ENCODE results near the gene IL17RD.
"Not testable (repeated sequence)": the region's sequence is repeated elsewhere in the genome, so short reads cannot be mapped to it uniquely, and the experiment has no call there.

Gene IL17RD

GRCh38 chr3:57093489-57093888, 71.7 kb downstream of the IL17RD start:
- DNase-seq, result no peak

DNA sequence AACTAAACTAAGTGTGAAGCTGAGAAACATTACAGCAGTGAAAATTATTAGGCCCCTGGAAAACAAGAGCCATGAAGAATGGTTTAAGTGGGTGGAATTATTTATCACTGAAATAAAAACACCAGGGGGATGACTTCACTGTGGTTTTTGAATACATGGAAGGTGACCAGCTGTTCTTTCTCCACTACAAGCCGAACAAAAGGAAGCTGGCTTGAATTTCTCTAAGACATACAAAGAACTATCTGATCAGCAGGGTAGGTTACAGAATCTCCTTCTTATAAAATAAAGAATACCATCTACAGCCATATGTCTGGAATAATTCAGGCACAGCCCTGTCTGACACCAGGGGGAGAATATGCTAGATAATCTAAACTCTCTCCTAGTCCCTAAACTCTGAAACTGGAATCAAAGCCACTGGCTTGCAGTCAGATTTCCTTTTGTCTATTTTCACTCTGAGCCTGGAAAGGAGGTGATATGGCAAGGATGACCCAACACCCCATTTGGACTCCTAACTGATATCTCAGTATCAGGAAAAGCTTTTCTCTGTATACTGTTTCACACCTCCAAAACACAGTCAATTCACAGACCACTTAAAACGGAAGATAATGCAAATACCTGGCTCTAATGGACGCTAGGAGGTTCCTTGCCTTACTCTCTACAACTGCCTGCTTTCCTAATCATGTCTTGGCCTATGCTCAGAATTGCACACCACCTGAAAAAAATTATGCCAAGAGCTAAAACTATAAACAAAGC, 73.5 kb downstream of the IL17RD start:
- DNase-seq, result no peak

GRCh38 chr3:57089043-57089442, 76.1 kb downstream of the IL17RD start:
- no peak for DNase-seq

DNA sequence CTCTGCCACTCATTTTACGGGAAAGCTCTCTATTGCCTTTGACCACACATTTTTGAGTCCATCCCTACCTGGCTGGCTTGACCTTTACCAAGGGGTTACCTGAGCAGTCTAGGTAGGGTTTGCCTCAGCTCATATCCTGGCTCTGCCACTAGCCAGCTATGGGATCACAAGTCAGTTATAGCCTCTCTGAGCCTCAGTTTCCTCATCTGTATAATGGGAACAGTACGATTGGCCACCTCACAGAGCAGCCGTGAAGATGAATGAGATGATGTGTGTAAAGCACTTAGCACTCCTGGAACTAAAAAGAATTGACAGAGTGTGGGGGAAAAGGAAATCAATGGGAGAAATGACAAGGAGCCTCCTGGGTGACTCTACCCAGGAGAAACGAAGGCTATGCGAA, 76.7 kb downstream of the IL17RD start:
- DNase-seq, result no peak

DNA sequence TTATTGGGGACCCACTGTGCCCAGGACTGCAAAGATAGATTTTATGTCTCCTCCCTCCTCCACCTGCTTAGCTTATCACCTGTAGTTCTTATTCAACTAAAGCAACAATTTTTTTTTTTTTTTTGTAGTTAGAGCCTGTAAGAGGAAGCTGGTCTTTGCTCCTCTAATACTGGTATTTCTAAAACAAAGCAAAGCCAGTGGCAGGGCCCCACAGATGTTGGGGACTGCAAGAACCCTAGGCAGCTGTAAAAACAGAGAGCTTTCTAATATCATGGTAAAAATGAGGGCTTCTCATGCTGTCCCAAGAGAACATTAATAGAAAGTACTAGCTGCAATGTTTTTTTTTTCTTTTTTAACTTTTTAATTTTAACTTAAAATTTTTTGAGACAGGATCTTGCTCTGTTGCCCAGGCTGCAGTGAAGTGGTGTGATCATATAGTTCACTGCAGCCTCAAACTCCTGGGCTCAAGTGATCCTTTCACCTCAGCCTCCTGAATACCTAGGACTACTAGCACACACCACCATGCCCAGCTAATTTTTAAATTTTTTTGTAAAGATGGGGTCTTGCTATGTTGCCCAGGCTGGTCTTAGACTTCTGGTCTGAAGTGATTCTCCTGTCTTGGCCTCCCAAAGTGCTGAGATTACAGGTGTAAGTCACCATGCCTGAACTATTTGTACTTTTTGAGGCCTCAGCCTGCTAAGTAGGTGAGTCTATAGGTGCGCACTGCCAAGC, 77.6 kb downstream of the IL17RD start:
- DNase-seq, result no peak

DNA sequence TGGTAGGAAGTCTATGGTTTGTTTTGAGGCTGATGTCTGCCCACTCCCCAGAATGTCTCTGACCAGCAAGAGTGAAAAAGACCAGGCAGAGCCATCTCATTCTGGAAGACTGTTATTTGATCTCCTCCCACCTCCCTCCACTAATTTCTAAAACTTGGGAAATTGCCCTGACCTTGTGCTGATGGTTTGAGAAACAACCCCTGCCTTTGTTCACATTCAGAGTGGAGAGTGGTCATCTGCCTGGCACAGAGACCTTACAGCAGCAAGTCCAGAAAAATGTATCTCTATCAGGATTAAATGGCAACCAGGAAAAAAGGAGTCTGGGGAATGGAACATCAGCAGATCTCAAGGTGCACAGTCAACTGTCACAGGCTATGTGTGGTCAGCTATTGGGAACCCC, 79.0 kb downstream of the IL17RD start:
- DNase-seq, result no peak

- no peak for DNase-seq
These were observed 79.9 kb downstream of the IL17RD start for GRCh38 chr3:57085211-57085610.

DNA sequence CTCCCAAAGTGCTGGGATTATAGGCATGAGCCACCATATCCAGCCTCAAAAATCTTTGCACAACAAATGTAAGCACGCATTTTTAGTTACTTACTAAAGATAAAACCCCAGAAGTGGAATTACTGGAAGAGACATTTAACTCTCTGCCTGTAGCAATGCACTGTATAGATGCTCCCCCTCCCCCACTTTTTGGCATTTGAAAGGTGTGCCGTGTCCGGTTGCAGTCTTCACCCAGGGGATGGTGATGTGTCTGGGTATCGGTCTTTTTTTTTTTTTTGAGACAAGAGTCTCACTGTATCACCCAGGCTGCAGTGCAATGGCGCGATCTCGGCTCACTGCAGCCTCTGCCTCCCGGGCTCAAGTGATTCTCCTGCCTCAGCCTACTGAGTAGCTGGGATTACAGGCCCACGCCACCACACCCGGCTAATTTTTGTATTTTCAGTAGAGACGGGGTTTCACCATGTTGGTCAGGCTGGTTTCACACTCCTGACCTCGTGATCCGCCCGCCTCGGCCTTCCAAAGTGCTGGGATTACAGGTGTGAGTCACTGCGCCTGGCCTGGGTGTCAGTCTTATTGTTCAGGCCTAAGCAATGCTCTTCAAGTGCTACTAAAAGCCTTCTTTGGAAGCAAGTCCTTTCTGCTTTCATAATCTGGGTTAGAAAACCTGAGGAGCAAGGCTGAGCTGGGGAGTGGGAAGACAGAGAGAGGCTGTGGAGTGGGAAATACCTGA, 81.7 kb downstream of the IL17RD start:
- DNase-seq, result not testable (repeated sequence)

DNA sequence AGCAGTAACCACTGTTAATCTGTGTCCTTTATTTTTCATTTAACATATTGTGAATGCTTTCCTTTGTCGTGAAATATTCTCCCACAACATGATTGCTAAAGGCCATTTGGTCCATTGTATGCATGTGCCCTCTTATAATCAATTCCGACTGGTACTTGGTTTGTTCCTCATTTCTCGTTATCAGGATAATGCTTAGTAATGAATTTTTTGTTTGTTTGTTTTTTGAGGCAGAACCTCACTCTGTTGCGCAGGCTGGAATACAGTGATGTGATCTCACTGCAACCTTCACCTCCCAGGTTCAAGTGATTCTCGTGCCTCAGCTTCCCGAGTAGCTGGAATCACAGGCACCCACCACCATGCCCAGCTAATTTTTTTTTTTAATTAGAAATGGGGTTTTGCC, 82.7 kb downstream of the IL17RD start:
- no peak for DNase-seq

GRCh38 chr3:57081173-57081572, 84.0 kb downstream of the IL17RD start:
- DNase-seq, result no peak

- DNase-seq, result no peak
These were observed 85.0 kb downstream of the IL17RD start for GRCh38 chr3:57080171-57080570.

DNA sequence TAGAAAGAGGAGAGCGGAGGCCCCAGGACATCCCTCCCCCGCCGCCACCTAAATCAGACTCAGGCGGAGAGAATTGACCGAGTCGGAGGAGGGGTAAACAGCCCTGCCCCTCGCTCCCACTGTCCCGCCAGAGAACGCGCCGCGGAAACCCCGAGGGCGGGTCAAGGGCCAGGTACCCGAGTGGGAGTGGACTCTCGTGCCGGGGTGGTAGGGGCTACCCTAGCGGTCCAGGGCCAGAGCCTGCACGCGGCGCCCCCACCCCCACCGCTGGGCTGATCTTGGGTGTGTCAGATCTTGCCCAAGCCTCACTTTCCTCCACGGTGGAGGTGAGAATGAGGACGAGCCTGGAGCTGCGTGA, 85.7 kb downstream of the IL17RD start:
- DNase-seq, result no peak

GRCh38 chr3:57078635-57079473, 86.3 kb downstream of the IL17RD start:
- DNase-seq, result peak in 3 of 4 experiments; percentile 26 to 76 (median 67)

- peak; percentile 63 to 83 (median 77) for DNase-seq
These were observed 86.9 kb downstream of the IL17RD start for GRCh38 chr3:57078344-57078634.

DNA sequence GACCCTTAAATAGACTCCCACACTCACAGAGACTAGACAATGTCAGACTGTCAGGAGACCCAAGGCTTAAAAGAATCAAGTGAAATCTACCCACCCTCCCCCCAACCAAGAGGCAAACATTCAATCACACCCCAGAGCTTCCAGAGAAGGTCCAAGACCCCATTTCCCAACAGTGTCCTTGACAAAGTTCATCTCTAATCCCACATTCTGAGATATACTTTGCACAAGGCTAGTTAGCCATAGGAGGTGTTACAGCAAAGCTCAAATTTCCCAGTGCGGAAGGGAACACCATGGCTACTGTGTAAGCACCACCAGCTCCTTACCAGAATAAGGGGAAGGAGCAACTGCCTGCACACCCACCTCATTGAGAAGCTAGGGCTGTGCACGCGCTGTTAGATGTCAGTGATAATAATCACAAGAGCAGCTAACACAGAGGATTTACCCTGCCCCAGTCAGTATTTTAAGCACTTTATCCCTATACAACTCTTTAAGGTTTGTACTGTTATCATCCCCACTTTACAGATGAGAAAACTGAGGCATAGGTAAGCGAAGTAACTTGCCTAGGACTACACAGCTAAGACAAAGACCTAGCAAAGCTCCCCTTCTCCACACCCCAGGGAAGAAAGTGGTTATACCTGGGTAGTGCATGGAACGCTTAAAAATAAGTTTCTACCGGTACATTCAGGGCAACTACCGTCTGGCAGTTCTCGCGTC, 87.4 kb downstream of the IL17RD start:
- peak in 2 of 4 experiments; percentile 48 to 49 for DNase-seq

DNA sequence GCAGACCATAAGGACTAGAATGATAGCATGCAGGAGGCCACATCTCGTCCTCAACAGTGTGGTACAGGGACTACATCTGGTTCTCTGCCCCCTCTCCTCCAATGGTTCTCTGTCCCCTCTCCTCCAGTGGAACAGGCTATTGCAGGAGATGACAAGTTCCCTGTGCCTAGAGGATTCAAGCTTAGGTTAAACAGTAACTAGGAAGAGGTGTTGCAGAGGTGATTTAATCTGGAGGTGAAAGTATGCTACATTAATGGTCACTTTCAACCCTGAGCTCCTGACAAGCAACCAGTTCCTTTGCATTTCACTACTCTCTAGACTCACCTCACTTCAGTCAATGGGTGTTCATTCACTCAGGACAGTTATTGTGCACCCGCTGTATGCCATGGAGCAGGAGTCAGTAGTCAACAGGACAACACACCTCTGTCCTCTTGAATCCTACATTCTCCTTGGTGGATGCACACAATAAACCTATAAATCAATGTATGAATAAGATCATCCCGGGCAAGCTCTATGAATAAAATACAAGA, 88.7 kb downstream of the IL17RD start:
- DNase-seq, result no peak

- peak in 2 of 4 experiments; percentile 25 to 51 for DNase-seq
These were observed 91.0 kb downstream of the IL17RD start for GRCh38 chr3:57074135-57074534.

GRCh38 chr3:57073628-57074027, 91.5 kb downstream of the IL17RD start:
- no peak for DNase-seq

DNA sequence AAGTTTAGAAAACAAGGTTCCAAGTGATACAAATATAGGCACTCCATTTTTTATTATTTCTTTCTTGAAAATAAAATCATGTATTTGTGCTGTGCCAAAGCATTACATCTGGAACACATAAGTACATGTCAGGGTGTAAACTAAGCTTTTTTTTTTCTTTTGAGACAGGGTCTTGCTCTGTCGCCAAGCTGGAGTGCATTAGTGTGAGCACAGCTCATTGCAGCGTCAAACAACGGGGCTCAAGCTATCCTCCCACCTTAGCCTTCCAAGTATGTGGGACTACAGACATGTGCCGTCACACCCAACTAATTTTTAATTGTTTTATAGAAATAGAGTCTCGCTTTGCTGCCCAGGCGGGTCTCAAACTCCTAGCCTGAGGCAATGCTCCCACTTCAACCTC, 95.7 kb downstream of the IL17RD start:
- DNase-seq, result no peak

DNA sequence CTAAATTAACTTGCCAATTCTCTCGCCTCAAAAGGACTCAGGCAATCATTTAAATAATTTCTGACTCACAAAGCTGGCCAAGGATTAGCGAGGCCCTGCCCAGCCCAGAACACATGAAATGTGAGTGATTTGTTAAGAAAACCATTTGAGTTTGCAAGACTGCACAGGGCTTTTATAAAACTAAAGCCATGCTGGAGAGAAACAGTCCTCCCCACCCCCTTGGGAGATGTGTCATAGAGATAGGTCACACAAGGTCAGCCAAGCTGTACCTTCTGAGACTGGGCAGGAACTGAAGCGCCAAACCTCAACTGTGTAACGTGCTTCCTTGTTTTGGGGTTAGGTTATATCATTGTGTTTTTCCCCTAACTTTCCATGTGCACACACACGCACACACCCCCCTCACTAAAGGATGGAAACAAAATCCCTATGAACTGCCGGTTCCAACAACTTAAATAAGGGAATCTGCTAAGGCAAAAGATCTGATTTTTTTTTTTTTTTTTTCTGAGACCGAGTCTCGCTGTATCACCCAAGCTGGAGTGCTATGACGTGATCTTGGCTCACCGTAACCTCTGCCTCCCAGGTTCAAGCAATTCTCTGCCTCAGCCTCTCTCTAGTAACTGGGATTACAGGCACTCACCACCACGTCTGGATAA, 96.6 kb downstream of the IL17RD start:
- peak; percentile 77 to 92 (median 87) for DNase-seq

DNA sequence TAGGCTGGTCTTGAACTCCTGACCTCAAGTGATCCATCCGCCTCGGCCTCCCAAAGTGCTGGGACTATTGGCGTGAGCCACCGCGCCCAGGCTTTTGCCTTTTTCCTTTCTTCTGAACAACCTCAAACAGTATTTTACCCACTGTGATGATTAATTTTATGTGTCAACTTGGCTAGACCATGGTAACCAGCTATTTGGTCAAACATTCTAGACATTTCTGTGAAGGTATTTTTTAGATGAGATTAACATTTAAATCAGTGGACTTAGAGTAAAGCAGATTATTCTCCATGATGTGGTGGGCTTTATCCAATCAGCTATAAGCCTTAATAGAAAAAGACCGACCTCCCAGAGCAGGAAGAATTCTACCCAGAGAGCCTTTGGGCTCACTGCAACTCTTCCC, 98.7 kb downstream of the IL17RD start:
- DNase-seq, result no peak

Measured in suppressor macrophage (primary cell).